Spleen (tissue), 11 donors: ENCODE data around the gene SIM1. TPM values are rescaled to one million over a fixed set of nuclear protein-coding genes. Genes with fewer than 3 reads are reported as not detected.

Source experiments
- DNase-seq: peaks from one replicate; pipeline ENCODE4 v3.0.0-alpha.2; 2020
- H3K27ac ChIP-seq, 8 donors: fragments of 200-600 bp; sonication (generic) in 7 of 8; 1 replicate in 4 of 8; 2 replicates in 4 of 8; pipeline versions ENCODE4 v1.5.0 to v1.8.0; 2016 to 2021; ENCODE audit warnings: inconsistent platforms in 4 of 8, mild to moderate bottlenecking in 4 of 8, moderate library complexity in 1 of 8
- H3K27me3 ChIP-seq, 7 donors: fragments of 200-600 bp; sonication (generic) in 6 of 7; replicated peaks in 1 of 7; 1 replicate in 4 of 7; 2 replicates in 3 of 7; pipeline versions ENCODE4 v1.5.0 to v1.8.0; 2016 to 2021; ENCODE audit warnings: inconsistent platforms in 3 of 7, mild to moderate bottlenecking in 1 of 7
- H3K36me3 ChIP-seq, 6 donors: fragments of 200-600 bp; sonication (generic) in 5 of 6; 1 replicate in 4 of 6; 2 replicates in 2 of 6; pipeline versions ENCODE4 v1.5.0 to v1.8.0; 2016 to 2021; ENCODE audit warnings: inconsistent platforms in 2 of 6
- H3K4me1 ChIP-seq, 6 donors: fragments of 200-600 bp; sonication (generic) in 5 of 6; 1 replicate in 3 of 6; 2 replicates in 3 of 6; pipeline versions ENCODE4 v1.5.0 to v1.8.0; 2016 to 2021; ENCODE audit warnings: inconsistent platforms in 3 of 6
- H3K4me3 ChIP-seq, 8 donors: fragments of 200-600 bp; sonication (generic) in 7 of 8; 1 replicate in 4 of 8; 2 replicates in 4 of 8; pipeline versions ENCODE4 v1.5.0 to v1.8.0; 2016 to 2021; ENCODE audit warnings: inconsistent platforms in 4 of 8, mild to moderate bottlenecking in 4 of 8, moderate library complexity in 2 of 8
- H3K9me3 ChIP-seq, 8 donors: fragments of 200-600 bp; sonication (generic) in 7 of 8; 1 replicate in 4 of 8; 2 replicates in 4 of 8; pipeline versions ENCODE4 v1.5.0 to v1.8.0; 2016 to 2021; ENCODE audit warnings: inconsistent platforms in 4 of 8
- CTCF ChIP-seq, 11 experiments: fragments of 200-600 bp in 7 of 11; fragments of 450-650 bp in 4 of 11; sonication (generic) in 4 of 11; IDR thresholded peaks in 8 of 11; conservative IDR thresholded peaks in 3 of 11; 1 replicate in 7 of 11; 2 replicates in 4 of 11; pipeline versions ENCODE4 v1.4.0 to v1.8.0; 2016 to 2021; ENCODE audit warnings: antibody characterized with exemption in 11 of 11, inconsistent platforms in 4 of 11, mild to moderate bottlenecking in 1 of 11
- POLR2A ChIP-seq, 3 donors: fragments of 450-650 bp; IDR thresholded peaks; one replicate each; pipeline ENCODE4 v1.5.1; 2017; ENCODE audit warnings: antibody characterized with exemption in 3 of 3, mild to moderate bottlenecking in 1 of 3
- POLR2AphosphoS5 ChIP-seq, 3 donors: sonication (generic); formaldehyde crosslinking; IDR thresholded peaks; one replicate each; pipeline ENCODE4 v1.5.1; 2017; ENCODE audit warnings: antibody characterized with exemption in 3 of 3
- WGBS, 5 donors: extraction: QIAGEN DNeasy Blood & Tissue Kit in 3 of 5; methylation state at CpG; one replicate each; pipeline versions ENCODE4 v1.1.5 to v1.1.7; 2013 to 2018; 5-methylcytosine and 5-hydroxymethylcytosine counted together
- intact Hi-C: fragments of 100-400 bp; cut with DNase I; formaldehyde crosslinking; loops from one replicate; pipeline ENCODE4 v1.15.0; 2023; ENCODE audit warnings: low total_unique reads
- polyA plus RNA-seq, 3 donors: library from polyadenylated mRNA; stranded (reverse); fragments of 200-250 nt; gene quantifications; one replicate each; pipeline ENCODE4 v1.2.1, GENCODE V29; 2013
- total RNA-seq, 7 donors: library from RNA; depleted of rRNA in 3 of 7; stranded (reverse); fragments of >200 nt in 3 of 7; fragmentation: NEBNext Ultra II Directional in 4 of 7; extraction: Animal tissue kit (Norgen Biotek cat#: 25700) in 4 of 7; gene quantifications; one replicate each; pipeline versions ENCODE4 v1.1.0 to v1.2.1, GENCODE V29; 2016 to 2021
- donor health status: healthy with polysubstance abuse.
- donor health status: DM: no; HTN: no; CAD: no; lungs with moderate emphysema.
- donor health status: DM: no; HTN: no; CAD: no.
- donor health status: Bipolar disorder and iron deficiency.
- donor health status: healthy.
- donor health status: DM: no; HTN: no; CAD: no.
- donor health status: DM: yes; HTN: yes; CAD: no.

The SIM1 gene
- total and polyA plus RNA-seq, 10 donors = not detected

- H3K9me3 ChIP-seq = peaks cover 0 to under 1% (median 0%) of the 10 kb centered on the region in 8 donors
- H3K4me3 ChIP-seq = no peak overlapping the region
- peaks cover 6 to 80% (median 40%) of the 10 kb centered on the region in 7 donors for H3K27me3 ChIP-seq
- DNase-seq = no peak
- intact Hi-C loops = no loop called here
- H3K4me1 ChIP-seq = peaks cover 0 to under 1% (median 0%) of the 10 kb centered on the region in 6 donors
- WGBS, 5 donors = 17 to 30% (median 20%) methylated on average over 3 of the region's 3 CpGs
- no peaks in the 10 kb centered on the region for H3K36me3 ChIP-seq
- TF ChIP-seq POLR2AphosphoS5 (IDR thresholded peaks at IDR 0.05) = no peak
- no peak for TF ChIP-seq POLR2A (IDR thresholded peaks at IDR 0.05)
- no peak for TF ChIP-seq CTCF (IDR thresholded peaks at IDR 0.05 in 8 of 11, conservative IDR thresholded peaks at IDR 0.05 in 3 of 11)
- H3K27ac ChIP-seq = no peak overlapping the region
Measured at GRCh38 chr6:100472674-100473073, 8.0 kb upstream of the SIM1 start.

DNA sequence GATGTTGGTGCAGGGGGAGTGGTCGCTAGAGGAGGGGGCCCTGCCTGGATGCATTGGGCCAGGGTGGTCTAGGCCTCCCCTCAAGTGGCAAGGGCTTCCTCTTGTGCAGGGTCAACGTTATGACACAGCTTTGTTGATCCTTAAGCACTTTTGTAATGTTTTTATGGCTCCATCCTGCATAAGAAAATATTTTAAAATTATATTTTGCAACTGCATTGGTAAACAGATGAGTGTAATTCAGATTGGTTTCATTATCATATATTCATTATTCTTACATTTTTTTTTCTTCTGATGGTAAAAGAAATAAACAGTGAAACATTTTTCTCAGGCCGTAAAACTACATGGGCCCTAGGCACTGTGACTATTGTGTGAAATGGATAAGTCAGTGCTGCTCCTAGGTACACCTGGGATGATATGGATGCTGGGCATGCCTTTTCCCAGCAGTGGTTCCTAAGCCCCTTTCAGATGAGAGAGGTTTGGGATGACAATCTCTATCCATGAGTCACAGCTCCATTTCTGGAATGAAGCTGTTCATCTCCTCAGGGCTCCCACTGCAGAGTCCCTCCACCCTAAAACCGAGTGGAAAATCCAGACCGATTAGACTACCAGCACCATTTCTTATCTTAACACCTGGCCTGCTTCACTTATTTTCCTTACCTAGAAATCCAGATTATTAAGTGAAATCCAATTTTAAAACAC lies 5.8 kb upstream of the SIM1 start:
- H3K36me3 ChIP-seq = no peaks in the 10 kb centered on the region
- no peak for DNase-seq
- H3K27me3 ChIP-seq = peaks cover 6 to 90% (median 61%) of the 10 kb centered on the region in 7 donors
- H3K27ac ChIP-seq = no peak overlapping the region
- peaks cover 0 to 13% (median 2%) of the 10 kb centered on the region in 6 donors for H3K4me1 ChIP-seq
- TF ChIP-seq CTCF (IDR thresholded peaks at IDR 0.05 in 8 of 11, conservative IDR thresholded peaks at IDR 0.05 in 3 of 11) (no peak), POLR2A (IDR thresholded peaks at IDR 0.05) (no peak), POLR2AphosphoS5 (IDR thresholded peaks at IDR 0.05) (no peak)
- intact Hi-C loops = no loop called here
- peaks cover 0 to 8% (median 0%) of the 10 kb centered on the region in 8 donors for H3K9me3 ChIP-seq
- H3K4me3 ChIP-seq = no peak overlapping the region
- 61 to 72% (median 68%) methylated on average over 5 of the region's 5 CpGs for WGBS, 5 donors

GRCh38 chr6:100469101-100469859 lies 4.6 kb upstream of the SIM1 start:
- Histone ChIP-seq H3K36me3 (no peaks in the 10 kb centered on the region), H3K4me1 (peaks cover 0 to 25% (median 14%) of the 10 kb centered on the region in 6 donors), H3K27me3 (peaks cover 15 to 98% (median 74%) of the 10 kb centered on the region in 7 donors), H3K4me3 (no peak overlapping the region), H3K27ac (no peak overlapping the region), H3K9me3 (peaks cover 0 to 20% (median 0%) of the 10 kb centered on the region in 8 donors)
- WGBS, 5 donors = 9 to 28% (median 17%) methylated on average over 20 to 44 of the region's 44 CpGs
- DNase-seq = no peak
- TF ChIP-seq CTCF (IDR thresholded peaks at IDR 0.05 in 8 of 11, conservative IDR thresholded peaks at IDR 0.05 in 3 of 11) (no peak), POLR2A (IDR thresholded peaks at IDR 0.05) (no peak), POLR2AphosphoS5 (IDR thresholded peaks at IDR 0.05) (no peak)
- intact Hi-C loops = no loop called here
